Measurements from ENCODE around the gene UNKL. TPM values are rescaled to one million over a fixed set of nuclear protein-coding genes. Genes with fewer than 3 reads are reported as not detected.

Gene UNKL
- total RNA-seq, 1 experiment from 2014 or later, result 32.0 TPM

DNA sequence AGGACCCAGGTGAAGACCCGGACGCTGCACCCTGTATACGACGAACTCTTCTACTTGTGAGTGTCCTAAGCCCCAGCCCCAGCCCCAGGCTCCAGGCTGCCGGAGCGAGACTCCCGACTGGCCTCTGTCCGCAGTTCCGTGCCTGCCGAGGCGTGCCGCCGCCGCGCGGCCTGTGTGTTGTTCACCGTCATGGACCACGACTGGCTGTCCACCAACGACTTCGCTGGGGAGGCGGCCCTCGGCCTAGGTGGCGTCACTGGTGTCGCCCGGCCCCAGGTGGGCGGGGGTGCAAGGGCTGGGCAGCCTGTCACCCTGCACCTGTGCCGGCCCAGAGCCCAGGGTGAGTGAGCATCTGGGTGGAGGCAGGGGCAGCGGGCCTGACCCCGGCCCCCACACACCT is 66.5 kb downstream of the UNKL start:
- no peak overlapping the region for H3K27ac ChIP-seq (ENCODE audit: insufficient read length, low read depth, low read length)
- no peak overlapping the region for H3K4me3 Mint-ChIP-seq
- H4K91ac ChIP-seq (ENCODE audit: insufficient read length, low read depth, low read length), result no peak overlapping the region
- H2AFZ ChIP-seq (ENCODE audit: low read length), result no peak overlapping the region
- no peak overlapping the region for H3K56ac ChIP-seq (ENCODE audit: insufficient read length, low read depth, low read length)
- no peak overlapping the region for H3K18ac ChIP-seq (ENCODE audit: insufficient read length, low read depth, low read length)
- no peaks in the 10 kb centered on the region; a peak in 1 of 5 replicates for H3K9me3 Mint-ChIP-seq
- H4K20me1 ChIP-seq (ENCODE audit: control insufficient read depth, insufficient read depth, insufficient read length), result no peaks in the 10 kb centered on the region
- no peak overlapping the region for H3T11ph ChIP-seq (ENCODE audit: low read length)
- no peak overlapping the region for H2AK5ac ChIP-seq (ENCODE audit: insufficient read length, low read length)
- H2BK120ac ChIP-seq (ENCODE audit: low read depth, low read length, poor library complexity, severe bottlenecking), result no peak overlapping the region
- H3K27me3 Mint-ChIP-seq (ENCODE audit: low read depth), result peaks cover 4% of the 10 kb centered on the region
- H3K36me3 Mint-ChIP-seq (ENCODE audit: insufficient read depth in 1 of 3, low read depth in 3 of 3), result peaks cover 3 to 18% (median 12%) of the 10 kb centered on the region in 3 experiments; a peak in 5 of 7 replicates
- H3K4me2 ChIP-seq (ENCODE audit: insufficient read depth, insufficient read length, low read length), result no peak overlapping the region
- no peak overlapping the region for H3K4ac ChIP-seq (ENCODE audit: low read depth, low read length)
- H3K23me2 ChIP-seq (ENCODE audit: insufficient read length, low read depth, low read length, poor library complexity, severe bottlenecking), result peaks cover 3% of the 10 kb centered on the region
- H3K4me1 Mint-ChIP-seq, result peaks cover 8 to 12% of the 10 kb centered on the region in 2 experiments
- no peak overlapping the region for H3K27ac Mint-ChIP-seq
- H3K14ac ChIP-seq (ENCODE audit: insufficient read depth, low read length), result no peak overlapping the region
- DNase-seq, result no peak
- no peak overlapping the region for H4K5ac ChIP-seq (ENCODE audit: insufficient read length, low read depth, low read length)
- H3K27me3 ChIP-seq (ENCODE audit: insufficient read depth, low read length), result no peaks in the 10 kb centered on the region
- peaks cover 2% of the 10 kb centered on the region; the same call in 1 of the 2 replicates for H3K79me2 ChIP-seq (ENCODE audit: insufficient read depth, low read length)
- no peak overlapping the region for H2BK15ac ChIP-seq (ENCODE audit: low read depth, low read length)
- TF ChIP-seq, protein P1, sequence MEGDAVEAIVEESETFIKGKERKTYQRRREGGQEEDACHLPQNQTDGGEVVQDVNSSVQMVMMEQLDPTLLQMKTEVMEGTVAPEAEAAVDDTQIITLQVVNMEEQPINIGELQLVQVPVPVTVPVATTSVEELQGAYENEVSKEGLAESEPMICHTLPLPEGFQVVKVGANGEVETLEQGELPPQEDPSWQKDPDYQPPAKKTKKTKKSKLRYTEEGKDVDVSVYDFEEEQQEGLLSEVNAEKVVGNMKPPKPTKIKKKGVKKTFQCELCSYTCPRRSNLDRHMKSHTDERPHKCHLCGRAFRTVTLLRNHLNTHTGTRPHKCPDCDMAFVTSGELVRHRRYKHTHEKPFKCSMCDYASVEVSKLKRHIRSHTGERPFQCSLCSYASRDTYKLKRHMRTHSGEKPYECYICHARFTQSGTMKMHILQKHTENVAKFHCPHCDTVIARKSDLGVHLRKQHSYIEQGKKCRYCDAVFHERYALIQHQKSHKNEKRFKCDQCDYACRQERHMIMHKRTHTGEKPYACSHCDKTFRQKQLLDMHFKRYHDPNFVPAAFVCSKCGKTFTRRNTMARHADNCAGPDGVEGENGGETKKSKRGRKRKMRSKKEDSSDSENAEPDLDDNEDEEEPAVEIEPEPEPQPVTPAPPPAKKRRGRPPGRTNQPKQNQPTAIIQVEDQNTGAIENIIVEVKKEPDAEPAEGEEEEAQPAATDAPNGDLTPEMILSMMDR (conservative IDR thresholded peaks at IDR 0.05), result no peak
- no peaks in the 10 kb centered on the region for H3K9me3 ChIP-seq (ENCODE audit: control insufficient read depth, low read depth, low read length)
- no peak overlapping the region for H2BK5ac ChIP-seq (ENCODE audit: insufficient read length, low read length)
- no peak overlapping the region for H3K9ac ChIP-seq (ENCODE audit: extremely low read depth, insufficient read length, low read length)
- H4K8ac ChIP-seq (replicated peaks; ENCODE audit: insufficient read length, low read depth, low read length), result no peak overlapping the region
- no peaks in the 10 kb centered on the region for H3K79me1 ChIP-seq (ENCODE audit: insufficient read depth, low read depth, low read length, poor library complexity, severe bottlenecking)
- H3K4me1 ChIP-seq (ENCODE audit: insufficient read depth, low read length), result no peaks in the 10 kb centered on the region
- H2BK12ac ChIP-seq (ENCODE audit: insufficient read length, low read depth, low read length), result no peak overlapping the region
- H2BK20ac ChIP-seq (ENCODE audit: low read depth, low read length, poor library complexity, severe bottlenecking), result no peak overlapping the region
- no CpG with 5 or more reads among the region's 29 CpGs for WGBS (ENCODE audit: extremely low coverage, insufficient read length, low lambda C conversion rate)
- H3K23ac ChIP-seq (ENCODE audit: insufficient read length, low read depth, low read length), result no peak overlapping the region
